GM10266 (cell line): Measurements from ENCODE around the gene ERGIC1.

Experiments used
- DNase-seq: peaks from one replicate; pipeline ENCODE4 v3.0.0; 2012; ENCODE audit errors: extremely low spot score
- CTCF ChIP-seq: IDR thresholded peaks from 2 replicates; pipeline ENCODE4 v1.5.1; 2012; ENCODE audit warnings: mild to moderate bottlenecking, low read depth; ENCODE audit not compliant: control insufficient read depth, insufficient read depth; ENCODE audit errors: missing control alignments

Gene ERGIC1

GRCh38 chr5:172815631-172816030 is 18.4 kb upstream of the ERGIC1 start:
- no peak for TF ChIP-seq CTCF
- DNase-seq: no peak

- no peak for TF ChIP-seq CTCF
- DNase-seq: no peak
These were observed 17.0 kb upstream of the ERGIC1 start for GRCh38 chr5:172816925-172817562.

GRCh38 chr5:172817664-172818063 is 16.4 kb upstream of the ERGIC1 start:
- no peak for TF ChIP-seq CTCF
- no peak for DNase-seq

- TF ChIP-seq CTCF: no peak
- no peak for DNase-seq
These were observed 16.0 kb upstream of the ERGIC1 start for GRCh38 chr5:172818081-172818480.

- no peak for TF ChIP-seq CTCF
- no peak for DNase-seq
These were observed 14.5 kb upstream of the ERGIC1 start for GRCh38 chr5:172819569-172819968.

- DNase-seq: no peak
These were observed 13.8 kb upstream of the ERGIC1 start for GRCh38 chr5:172820046-172820767.

More at GRCh38 chr5:172820046-172820767, 13.8 kb upstream of the ERGIC1 start:
- TF ChIP-seq CTCF: no peak
